SU-DHL-6 (cell line): ENCODE measurements around the gene PPP1R37.

Source experiments
- EZH2phosphoT487 ChIP-seq: fragments of 200-600 bp; sonication (generic), shearing (Covaris generic); conservative IDR thresholded peaks from 2 replicates; pipeline ENCODE4 v1.6.1; 2018; ENCODE audit warnings: mild to moderate bottlenecking, antibody characterized with exemption, low read length, moderate library complexity, mixed read lengths
- TF ChIP-seq, protein P1 (sequence below): fragments of 200-600 bp; sonication (generic); IDR thresholded peaks from one replicate; pipeline ENCODE4 v1.5.1; 2017; ENCODE audit warnings: antibody characterized with exemption, mild to moderate bottlenecking, low read length, moderate library complexity; ENCODE audit not compliant: insufficient read depth, poor library complexity, severe bottlenecking

DNA sequence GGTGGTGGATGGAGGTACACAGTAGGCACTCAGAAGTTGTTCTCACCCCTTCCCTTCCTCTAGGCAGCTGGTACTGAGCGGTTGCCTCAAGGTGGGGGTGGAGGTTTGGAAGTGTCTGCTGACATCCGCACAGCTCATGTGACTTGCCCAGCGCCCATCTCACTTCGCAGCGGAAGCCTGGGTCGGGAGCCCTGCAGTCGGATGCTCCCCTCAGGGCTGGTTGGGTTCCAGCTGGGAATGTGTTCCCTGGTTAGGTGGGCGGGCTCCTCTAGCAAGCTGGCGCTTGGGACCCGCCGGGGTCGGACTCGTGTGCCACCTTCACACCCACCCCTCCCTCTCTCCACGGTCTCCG lies 10.2 kb downstream of the PPP1R37 start:
- TF ChIP-seq, protein P1, sequence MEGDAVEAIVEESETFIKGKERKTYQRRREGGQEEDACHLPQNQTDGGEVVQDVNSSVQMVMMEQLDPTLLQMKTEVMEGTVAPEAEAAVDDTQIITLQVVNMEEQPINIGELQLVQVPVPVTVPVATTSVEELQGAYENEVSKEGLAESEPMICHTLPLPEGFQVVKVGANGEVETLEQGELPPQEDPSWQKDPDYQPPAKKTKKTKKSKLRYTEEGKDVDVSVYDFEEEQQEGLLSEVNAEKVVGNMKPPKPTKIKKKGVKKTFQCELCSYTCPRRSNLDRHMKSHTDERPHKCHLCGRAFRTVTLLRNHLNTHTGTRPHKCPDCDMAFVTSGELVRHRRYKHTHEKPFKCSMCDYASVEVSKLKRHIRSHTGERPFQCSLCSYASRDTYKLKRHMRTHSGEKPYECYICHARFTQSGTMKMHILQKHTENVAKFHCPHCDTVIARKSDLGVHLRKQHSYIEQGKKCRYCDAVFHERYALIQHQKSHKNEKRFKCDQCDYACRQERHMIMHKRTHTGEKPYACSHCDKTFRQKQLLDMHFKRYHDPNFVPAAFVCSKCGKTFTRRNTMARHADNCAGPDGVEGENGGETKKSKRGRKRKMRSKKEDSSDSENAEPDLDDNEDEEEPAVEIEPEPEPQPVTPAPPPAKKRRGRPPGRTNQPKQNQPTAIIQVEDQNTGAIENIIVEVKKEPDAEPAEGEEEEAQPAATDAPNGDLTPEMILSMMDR: no peak
- no peak for TF ChIP-seq EZH2phosphoT487
